Fibroblast of lung (primary cell): Measurements from ENCODE around the gene GNAT3. TPM values are rescaled to one million over a fixed set of nuclear protein-coding genes. Genes with fewer than 3 reads are reported as not detected.

Source experiments
- DNase-seq, 2 donors: peaks; one replicate each; pipeline versions ENCODE4 v3.0.0 to v3.0.0-alpha.2; 2010; ENCODE audit warnings: low read depth in 2 of 2
- H2AFZ ChIP-seq: 2 replicates; pipeline ENCODE4 v1.5.1; 2012; ENCODE audit warnings: low read length, control low read depth, inconsistent platforms
- H3K27ac ChIP-seq: 2 replicates; pipeline ENCODE4 v1.5.1; 2011; ENCODE audit warnings: low read length, control low read depth; ENCODE audit not compliant: insufficient read depth
- H3K27me3 ChIP-seq: 2 replicates; pipeline ENCODE4 v1.5.1; 2011; ENCODE audit warnings: mild to moderate bottlenecking, low read length; ENCODE audit not compliant: control insufficient read depth, insufficient read depth
- H3K36me3 ChIP-seq: 2 replicates; pipeline ENCODE4 v1.5.1; 2011; ENCODE audit warnings: low read length; ENCODE audit not compliant: control insufficient read depth, insufficient read depth
- H3K4me1 ChIP-seq: 2 replicates; pipeline ENCODE4 v1.5.1; 2011; ENCODE audit warnings: low read length; ENCODE audit not compliant: control insufficient read depth, insufficient read depth; ENCODE audit errors: extremely low read depth
- H3K4me2 ChIP-seq: 2 replicates; pipeline ENCODE4 v1.5.1; 2011; ENCODE audit warnings: low read length, control low read depth; ENCODE audit not compliant: insufficient read depth; ENCODE audit errors: extremely low read depth
- H3K4me3 ChIP-seq, 4 experiments: fragments of 200-600 bp in 1 of 4; sonication (generic) in 1 of 4; replicated peaks in 1 of 4; 2 replicates each; pipeline ENCODE4 v1.5.1; 2011 to 2016; ENCODE audit warnings: low read length in 4 of 4, low read depth in 3 of 4, mild to moderate bottlenecking in 3 of 4, control low read depth in 2 of 4, inconsistent platforms in 1 of 4, mixed read lengths in 1 of 4; ENCODE audit not compliant: insufficient read depth in 1 of 4; ENCODE audit errors: control extremely low read depth in 1 of 4
- H3K79me2 ChIP-seq: 2 replicates; pipeline ENCODE4 v1.5.1; 2012; ENCODE audit warnings: mild to moderate bottlenecking, low read length, inconsistent platforms; ENCODE audit not compliant: control insufficient read depth, insufficient read depth
- H3K9ac ChIP-seq: 2 replicates; pipeline ENCODE4 v1.5.1; 2011; ENCODE audit warnings: mild to moderate bottlenecking, low read length, control low read depth; ENCODE audit not compliant: insufficient read depth
- H3K9me3 ChIP-seq: 2 replicates; pipeline ENCODE4 v1.5.1; 2012; ENCODE audit warnings: low read depth, low read length; ENCODE audit not compliant: control insufficient read depth, insufficient read depth
- H4K20me1 ChIP-seq: 2 replicates; pipeline ENCODE4 v1.5.1; 2011; ENCODE audit warnings: low read length; ENCODE audit not compliant: control insufficient read depth, insufficient read depth; ENCODE audit errors: extremely low read depth
- EZH2 ChIP-seq: IDR thresholded peaks from 2 replicates; pipeline ENCODE4 v1.5.1; 2012; ENCODE audit warnings: low read length, control low read depth, mild to moderate bottlenecking; ENCODE audit errors: missing control alignments
- polyA plus RNA-seq, 2 donors: library from polyadenylated mRNA; depleted of rRNA in 1 of 2; stranded (reverse) in 1 of 2; unstranded in 1 of 2; fragments of >200 nt; gene quantifications; 2 replicates each; pipeline ENCODE4 v1.2.1, GENCODE V29; 2011 to 2012; ENCODE audit warnings: missing spikeins in 1 of 2
- total RNA-seq: library from RNA; depleted of rRNA; stranded (reverse); fragments of >200 nt; gene quantifications from 2 replicates; pipeline ENCODE4 v1.2.1, GENCODE V29; 2014
- TF ChIP-seq, protein P1 (sequence below), 2 donors: IDR thresholded peaks in 1 of 2; conservative IDR thresholded peaks in 1 of 2; 1 replicate in 1 of 2; 2 replicates in 1 of 2; pipeline ENCODE4 v1.5.1; 2011 to 2012; ENCODE audit warnings: low read length in 2 of 2, control low read depth in 1 of 2, inconsistent platforms in 1 of 2, low read depth in 1 of 2, mild to moderate bottlenecking in 1 of 2

The GNAT3 gene
- total and polyA plus RNA-seq, 2 donors (not counting 1 experiment from before 2014, with no cell fraction given) = not detected

- no peaks in the 10 kb centered on the region for H4K20me1 ChIP-seq
- H3K27ac ChIP-seq = no peak overlapping the region
- no peaks in the 10 kb centered on the region for H3K27me3 ChIP-seq
- no peak for DNase-seq
- no peaks in the 10 kb centered on the region for H3K36me3 ChIP-seq
- TF ChIP-seq, protein P1, sequence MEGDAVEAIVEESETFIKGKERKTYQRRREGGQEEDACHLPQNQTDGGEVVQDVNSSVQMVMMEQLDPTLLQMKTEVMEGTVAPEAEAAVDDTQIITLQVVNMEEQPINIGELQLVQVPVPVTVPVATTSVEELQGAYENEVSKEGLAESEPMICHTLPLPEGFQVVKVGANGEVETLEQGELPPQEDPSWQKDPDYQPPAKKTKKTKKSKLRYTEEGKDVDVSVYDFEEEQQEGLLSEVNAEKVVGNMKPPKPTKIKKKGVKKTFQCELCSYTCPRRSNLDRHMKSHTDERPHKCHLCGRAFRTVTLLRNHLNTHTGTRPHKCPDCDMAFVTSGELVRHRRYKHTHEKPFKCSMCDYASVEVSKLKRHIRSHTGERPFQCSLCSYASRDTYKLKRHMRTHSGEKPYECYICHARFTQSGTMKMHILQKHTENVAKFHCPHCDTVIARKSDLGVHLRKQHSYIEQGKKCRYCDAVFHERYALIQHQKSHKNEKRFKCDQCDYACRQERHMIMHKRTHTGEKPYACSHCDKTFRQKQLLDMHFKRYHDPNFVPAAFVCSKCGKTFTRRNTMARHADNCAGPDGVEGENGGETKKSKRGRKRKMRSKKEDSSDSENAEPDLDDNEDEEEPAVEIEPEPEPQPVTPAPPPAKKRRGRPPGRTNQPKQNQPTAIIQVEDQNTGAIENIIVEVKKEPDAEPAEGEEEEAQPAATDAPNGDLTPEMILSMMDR (conservative IDR thresholded peaks at IDR 0.05 in 1 of 2, IDR thresholded peaks at IDR 0.05 in 1 of 2; ENCODE audit: low read depth in 1 of 2, low read length in 2 of 2) = no peak
- no peak for TF ChIP-seq EZH2
- no peak overlapping the region for H3K9ac ChIP-seq
- H3K4me1 ChIP-seq = peaks cover 4% of the 10 kb centered on the region
- no peak overlapping the region for H3K4me2 ChIP-seq
- no peaks in the 10 kb centered on the region for H3K9me3 ChIP-seq
- H3K4me3 ChIP-seq = no peak overlapping the region
- H2AFZ ChIP-seq = no peak overlapping the region
- no peaks in the 10 kb centered on the region for H3K79me2 ChIP-seq
These were observed 25.2 kb upstream of the GNAT3 start for GRCh38 chr7:80537091-80537490.

DNA sequence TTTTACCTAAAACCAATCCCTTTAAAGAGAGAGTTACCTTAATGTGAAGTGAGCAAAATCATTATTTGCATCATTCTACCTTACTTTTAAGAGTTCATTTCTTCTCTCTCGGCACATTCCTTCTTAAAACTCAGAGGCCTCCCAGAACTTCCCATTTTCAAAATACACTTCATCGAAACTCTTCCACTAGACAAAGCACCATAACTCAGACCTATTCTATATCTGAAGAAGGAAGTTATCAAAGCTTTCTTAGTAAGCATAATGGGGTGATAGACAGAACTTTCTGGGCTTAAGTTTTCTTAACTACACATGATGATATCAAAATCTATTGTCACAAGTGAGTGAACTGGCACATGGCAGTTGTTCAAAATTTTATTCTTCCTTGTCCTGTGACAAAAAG, 24.6 kb upstream of the GNAT3 start:
- Histone ChIP-seq H3K79me2 (no peaks in the 10 kb centered on the region), H2AFZ (no peak overlapping the region), H3K4me3 (no peak overlapping the region), H3K27ac (no peak overlapping the region), H3K4me2 (no peak overlapping the region), H3K4me1 (peaks cover 4% of the 10 kb centered on the region), H3K36me3 (no peaks in the 10 kb centered on the region), H4K20me1 (no peaks in the 10 kb centered on the region), H3K9ac (no peak overlapping the region), H3K9me3 (no peaks in the 10 kb centered on the region), H3K27me3 (no peaks in the 10 kb centered on the region)
- no peak for DNase-seq
- no peak for TF ChIP-seq EZH2
- TF ChIP-seq, protein P1 (conservative IDR thresholded peaks at IDR 0.05 in 1 of 2, IDR thresholded peaks at IDR 0.05 in 1 of 2; ENCODE audit: low read depth in 1 of 2, low read length in 2 of 2) = no peak

DNA sequence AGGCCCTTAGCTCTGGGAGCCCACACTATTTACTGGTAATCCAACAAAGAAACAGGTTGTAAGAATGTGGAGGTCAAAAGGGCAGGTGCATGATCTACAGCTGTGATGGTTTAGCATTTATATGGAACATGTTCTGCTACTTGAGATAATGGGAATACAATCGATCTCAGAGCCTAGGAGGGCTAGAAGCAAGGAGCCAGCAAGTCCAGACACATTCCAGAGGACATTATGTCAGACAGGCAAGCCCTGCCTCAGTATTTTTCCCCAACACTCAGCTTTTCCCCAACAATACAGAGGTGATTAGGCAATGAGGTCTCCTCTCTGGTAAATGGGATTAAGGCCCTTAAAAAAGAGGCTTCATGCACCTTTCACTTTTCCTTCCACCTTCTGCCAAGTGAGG, 21.4 kb upstream of the GNAT3 start:
- DNase-seq = peak in 1 of 2 donors; percentile 60
- no peak for TF ChIP-seq EZH2
- H3K27me3 ChIP-seq = no peaks in the 10 kb centered on the region
- peaks cover 4% of the 10 kb centered on the region for H3K4me1 ChIP-seq
- H3K4me3 ChIP-seq = no peak overlapping the region
- no peak overlapping the region for H3K4me2 ChIP-seq
- no peaks in the 10 kb centered on the region for H4K20me1 ChIP-seq
- H3K9ac ChIP-seq = no peak overlapping the region
- H3K36me3 ChIP-seq = no peaks in the 10 kb centered on the region
- H3K79me2 ChIP-seq = no peaks in the 10 kb centered on the region
- H3K9me3 ChIP-seq = no peaks in the 10 kb centered on the region
- no peak overlapping the region for H3K27ac ChIP-seq
- no peak overlapping the region for H2AFZ ChIP-seq
